ENCODE measurements around the gene PRKACG.

GRCh38 chr9:69034071-69034470 lies 20.2 kb upstream of the PRKACG start:
- TF ChIP-seq CTCF (IDR thresholded peaks at IDR 0.05; ENCODE audit: low read depth, low read length) (no peak), EZH2phosphoT487 (IDR thresholded peaks at IDR 0.05; ENCODE audit: low read depth) (no peak)
